H1 (cell line): ENCODE results near the gene KLRK1. TPM values are rescaled to one million over a fixed set of nuclear protein-coding genes. Genes with fewer than 3 reads are reported as not detected.

Source experiments
- ASH2L ChIP-seq: fragments of 200-600, 300-600 bp; sonication (generic); IDR thresholded peaks from one replicate; pipeline ENCODE4 v1.7.1; 2017; ENCODE audit warnings: low read length
- BACH1 ChIP-seq: IDR thresholded peaks from 2 replicates; pipeline ENCODE4 v1.6.1; 2012; ENCODE audit warnings: low read length, improper control_type of control experiment
- BRCA1 ChIP-seq: IDR thresholded peaks from 2 replicates; pipeline ENCODE4 v1.6.1; 2012; ENCODE audit warnings: low read depth, low read length, improper control_type of control experiment
- CEBPB ChIP-seq: IDR thresholded peaks from 2 replicates; pipeline ENCODE4 v1.6.1; 2012; ENCODE audit warnings: low read depth, low read length
- GABPA ChIP-seq: IDR thresholded peaks from 2 replicates; pipeline ENCODE4 v1.6.1; 2011; ENCODE audit warnings: mild to moderate bottlenecking, low read length, moderate library complexity, borderline replicate concordance; ENCODE audit not compliant: insufficient read depth
- KDM4A ChIP-seq: IDR thresholded peaks from one replicate; pipeline ENCODE4 v1.7.1; 2012; ENCODE audit warnings: low read depth, mild to moderate bottlenecking, moderate library complexity, low read length, inconsistent platforms; ENCODE audit not compliant: severe bottlenecking
- KDM5A ChIP-seq: fragments of 200-600 bp; IDR thresholded peaks from 2 replicates; pipeline ENCODE4 v1.7.1; 2012; ENCODE audit warnings: mild to moderate bottlenecking, low read length, inconsistent platforms, mixed read lengths
- NANOG ChIP-seq: IDR thresholded peaks from 2 replicates; pipeline ENCODE4 v1.6.1; 2011; ENCODE audit warnings: low read length, low read depth, mild to moderate bottlenecking, inconsistent platforms; ENCODE audit not compliant: insufficient read depth, poor library complexity, severe bottlenecking
- RAD21 ChIP-seq, 2 experiments: IDR thresholded peaks in 1 of 2; conservative IDR thresholded peaks in 1 of 2; 2 replicates each; pipeline ENCODE4 v1.6.1; 2011; ENCODE audit warnings: low read depth in 2 of 2, low read length in 2 of 2, improper control_type of control experiment in 1 of 2, inconsistent platforms in 1 of 2, mild to moderate bottlenecking in 1 of 2, moderate library complexity in 1 of 2
- SP1 ChIP-seq: IDR thresholded peaks from 2 replicates; pipeline ENCODE4 v1.6.1; 2011; ENCODE audit warnings: low read depth, low read length
- TAF1 ChIP-seq: IDR thresholded peaks from 2 replicates; pipeline ENCODE4 v1.6.1; 2011; ENCODE audit warnings: mild to moderate bottlenecking, low read depth, low read length
- TAF7 ChIP-seq: optimal IDR thresholded peaks from 2 replicates; pipeline ENCODE3; 2011; ENCODE audit warnings: low read depth, mild to moderate bottlenecking, inconsistent platforms, low read length, moderate library complexity, borderline replicate concordance
- TCF12 ChIP-seq: IDR thresholded peaks from 2 replicates; pipeline ENCODE4 v1.6.1; 2011; ENCODE audit warnings: low read depth, mild to moderate bottlenecking, low read length
- ZNF274 ChIP-seq: IDR thresholded peaks from 2 replicates; pipeline ENCODE4 v1.7.0; 2012; ENCODE audit warnings: low read length, borderline replicate concordance; ENCODE audit errors: extremely low read depth
- polyA plus RNA-seq, 7 experiments: library from polyadenylated mRNA; depleted of rRNA in 3 of 7; stranded (reverse) in 5 of 7; unstranded in 2 of 7; fragments of >200 nt in 5 of 7; fragments of 200-250 nt in 2 of 7; gene quantifications; 1 replicate in 5 of 7; 2 replicates in 1 of 7; 4 replicates in 1 of 7; pipeline versions ENCODE4 v1.2.1 to v1.2.3, GENCODE V29; 2011 to 2013; ENCODE audit warnings: missing spikeins in 2 of 7, mixed read lengths in 2 of 7
- total RNA-seq: library from RNA; stranded (reverse); fragmentation: NEBNext Ultra II Directional; extraction: Animal tissue kit (Norgen Biotek cat#: 25700); gene quantifications from 2 replicates; pipeline ENCODE4 v1.2.1, GENCODE V29; 2021
- TF ChIP-seq, protein P1 (sequence below): IDR thresholded peaks from 2 replicates; pipeline ENCODE4 v1.6.1; 2012; ENCODE audit warnings: low read length, inconsistent platforms
- TF ChIP-seq, protein P2 (sequence below): IDR thresholded peaks from 2 replicates; pipeline ENCODE4 v1.6.1; 2012; ENCODE audit warnings: inconsistent platforms

Gene KLRK1
- total and polyA plus RNA-seq, 2 of the 8 experiments (the other 6 are each of a cell fraction or from before 2014, with no cell fraction given), result not detected

DNA sequence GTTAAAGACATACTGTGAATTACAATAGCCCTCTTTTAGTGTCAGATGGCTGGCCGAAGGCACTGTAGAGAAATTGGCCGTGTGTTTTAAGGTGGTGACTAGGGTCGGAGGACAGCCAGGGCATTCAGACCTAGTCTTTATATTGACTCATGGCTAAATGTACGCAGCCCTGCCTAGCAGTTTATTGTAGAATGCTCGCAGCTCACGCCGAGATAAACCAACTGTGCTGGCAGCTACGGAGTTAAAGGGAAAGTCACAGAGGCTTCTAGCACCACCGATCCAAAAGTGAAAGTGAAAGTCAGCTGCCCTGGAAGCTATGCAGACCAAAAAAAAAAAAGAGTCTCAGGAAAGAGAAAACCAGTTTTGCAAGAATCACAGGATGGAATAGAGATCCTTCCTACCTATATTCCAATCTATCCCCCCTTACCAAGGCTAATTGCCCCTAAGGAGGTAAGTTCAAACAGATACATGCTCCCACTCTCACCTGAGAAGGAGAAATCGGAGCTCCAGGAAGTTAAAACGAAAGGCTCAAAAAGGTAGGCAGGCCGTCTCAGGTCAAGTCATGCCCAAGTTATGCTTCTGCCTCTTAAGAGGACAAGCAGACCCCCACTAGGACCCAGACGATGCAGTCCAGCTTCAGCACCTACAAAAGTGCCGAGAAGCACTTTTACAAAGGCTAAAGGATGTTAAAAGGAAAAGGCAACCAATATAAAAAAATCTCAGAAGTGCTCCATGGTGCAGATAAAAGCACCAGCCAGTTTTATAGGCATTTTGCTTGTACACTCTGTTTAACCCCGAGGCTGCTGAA lies 24.8 kb downstream of the KLRK1 start (continued):
- TF ChIP-seq TAF7 (no peak), SP1 (peak; percentile 64; the same call in 1 of the 2 replicates), ZNF274 (no peak), KDM4A (peak; percentile 27), TCF12 (no peak), ASH2L (peak; percentile 95), KDM5A (no peak), CEBPB (no peak), BRCA1 (no peak), GABPA (no peak), RAD21 (IDR thresholded peaks at IDR 0.05 in 1 of 2, conservative IDR thresholded peaks at IDR 0.05 in 1 of 2; ENCODE audit: low read depth in 2 of 2, low read length in 2 of 2) (no peak), NANOG (no peak), TAF1 (0 out of 2 replicates have a peak, but pooled peaks have one; percentile 14), BACH1 (no peak)
- TF ChIP-seq, protein P1, sequence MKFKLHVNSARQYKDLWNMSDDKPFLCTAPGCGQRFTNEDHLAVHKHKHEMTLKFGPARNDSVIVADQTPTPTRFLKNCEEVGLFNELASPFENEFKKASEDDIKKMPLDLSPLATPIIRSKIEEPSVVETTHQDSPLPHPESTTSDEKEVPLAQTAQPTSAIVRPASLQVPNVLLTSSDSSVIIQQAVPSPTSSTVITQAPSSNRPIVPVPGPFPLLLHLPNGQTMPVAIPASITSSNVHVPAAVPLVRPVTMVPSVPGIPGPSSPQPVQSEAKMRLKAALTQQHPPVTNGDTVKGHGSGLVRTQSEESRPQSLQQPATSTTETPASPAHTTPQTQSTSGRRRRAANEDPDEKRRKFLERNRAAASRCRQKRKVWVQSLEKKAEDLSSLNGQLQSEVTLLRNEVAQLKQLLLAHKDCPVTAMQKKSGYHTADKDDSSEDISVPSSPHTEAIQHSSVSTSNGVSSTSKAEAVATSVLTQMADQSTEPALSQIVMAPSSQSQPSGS, result 0 out of 2 replicates have a peak, but pooled peaks have one; percentile 22
- TF ChIP-seq, protein P2, sequence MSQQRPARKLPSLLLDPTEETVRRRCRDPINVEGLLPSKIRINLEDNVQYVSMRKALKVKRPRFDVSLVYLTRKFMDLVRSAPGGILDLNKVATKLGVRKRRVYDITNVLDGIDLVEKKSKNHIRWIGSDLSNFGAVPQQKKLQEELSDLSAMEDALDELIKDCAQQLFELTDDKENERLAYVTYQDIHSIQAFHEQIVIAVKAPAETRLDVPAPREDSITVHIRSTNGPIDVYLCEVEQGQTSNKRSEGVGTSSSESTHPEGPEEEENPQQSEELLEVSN, result no peak
- TF ChIP-seq, all 59 proteins: peak for 8
